T-cell (primary cell): ENCODE results near the gene LHPP. TPM values are rescaled to one million over a fixed set of nuclear protein-coding genes. Genes with fewer than 3 reads are reported as not detected.
"Not testable (repeated sequence)": the region's sequence is repeated elsewhere in the genome, so short reads cannot be mapped to it uniquely, and the experiment has no call there.

Experiments used
- ATAC-seq, 4 experiments: fragments of 200-7000 bp in 3 of 4; fragments of 150-1000 bp in 1 of 4; cut with Tn5 transposase; replicated peaks in 1 of 4; 1 replicate in 3 of 4; 2 replicates in 1 of 4; pipeline ENCODE4 v1.10.0; 2021; ENCODE audit warnings: moderate library complexity in 3 of 4, mild to moderate bottlenecking in 2 of 4, moderate number of reproducible peaks in 1 of 4
- CTCF ChIA-PET, 2 donors: fragments of 300-600 bp; sonication (Branson Sonifier 250); formaldehyde crosslinking; loops; one replicate each; lab custom pipeline; 2022; ENCODE audit warnings: antibody characterized with exemption in 2 of 2; lab: Charles Lee
- POLR2A ChIA-PET, 2 donors: fragments of 300-600 bp; sonication (Branson Sonifier 250); formaldehyde crosslinking; loops; one replicate each; lab custom pipeline; 2022; ENCODE audit warnings: antibody characterized with exemption in 2 of 2; lab: Charles Lee
- DNase-seq, 35 experiments: peaks; one replicate each; pipeline versions ENCODE4 v3.0.0 to v3.0.0-alpha.2; 2013 to 2023
- H3K27ac ChIP-seq: one replicate; pipeline ENCODE4 v1.5.1; 2013; ENCODE audit warnings: low read length
- H3K27me3 ChIP-seq, 2 experiments: replicated peaks in 1 of 2; 1 replicate in 1 of 2; 2 replicates in 1 of 2; pipeline versions ENCODE4 v1.6.1 to v1.7.0; 2013; ENCODE audit warnings: low read length in 1 of 2, mixed read lengths in 1 of 2; ENCODE audit not compliant: control insufficient read depth in 2 of 2, insufficient read depth in 2 of 2; ENCODE audit errors: extremely low read depth in 1 of 2
- H3K36me3 ChIP-seq, 2 donors: 1 replicate in 1 of 2; 2 replicates in 1 of 2; pipeline versions ENCODE4 v1.6.1 to v1.7.0; 2013; ENCODE audit warnings: low read length in 1 of 2; ENCODE audit not compliant: control insufficient read depth in 2 of 2, insufficient read depth in 1 of 2; ENCODE audit errors: extremely low read depth in 1 of 2
- H3K4me1 ChIP-seq, 2 experiments: 1 replicate in 1 of 2; 2 replicates in 1 of 2; pipeline versions ENCODE4 v1.6.1 to v1.7.0; 2013; ENCODE audit warnings: low read length in 2 of 2, mixed read lengths in 1 of 2; ENCODE audit not compliant: insufficient read depth in 2 of 2, control insufficient read depth in 1 of 2; ENCODE audit errors: extremely low read depth in 1 of 2
- H3K4me3 ChIP-seq, 2 donors: 1 replicate in 1 of 2; 2 replicates in 1 of 2; pipeline versions ENCODE4 v1.5.1 to v1.7.0; 2013; ENCODE audit warnings: mild to moderate bottlenecking in 2 of 2, low read length in 1 of 2, moderate library complexity in 1 of 2; ENCODE audit not compliant: control insufficient read depth in 1 of 2; ENCODE audit errors: extremely low read depth in 1 of 2
- H3K9me3 ChIP-seq: 2 replicates; pipeline ENCODE4 v1.7.0; 2013
- H3K27ac Mint-ChIP-seq, 2 donors: one replicate each; pipeline ENCODE4 v1.8.0; 2020 to 2021; ENCODE audit warnings: mild to moderate bottlenecking in 2 of 2, mixed read lengths in 2 of 2
- H3K27me3 Mint-ChIP-seq, 2 donors: one replicate each; pipeline ENCODE4 v1.8.0; 2021 to 2022; ENCODE audit warnings: mixed read lengths in 2 of 2
- H3K36me3 Mint-ChIP-seq: one replicate; pipeline ENCODE4 v1.8.0; 2021; ENCODE audit warnings: mixed read lengths
- H3K4me1 Mint-ChIP-seq, 3 donors: one replicate each; pipeline ENCODE4 v1.8.0; 2020 to 2022; ENCODE audit warnings: mixed read lengths in 3 of 3, mild to moderate bottlenecking in 1 of 3
- H3K4me3 Mint-ChIP-seq, 3 donors: one replicate each; pipeline ENCODE4 v1.8.0; 2020 to 2022; ENCODE audit warnings: mild to moderate bottlenecking in 3 of 3, mixed read lengths in 3 of 3, moderate library complexity in 3 of 3
- H3K9me3 Mint-ChIP-seq, 3 donors: one replicate each; pipeline ENCODE4 v1.8.0; 2020 to 2022; ENCODE audit warnings: mixed read lengths in 3 of 3
- WGBS: methylation state at CpG from one replicate; pipeline ENCODE4 v1.1.5; 2013; ENCODE audit warnings: missing lambda C conversion rate; ENCODE audit not compliant: insufficient coverage; 5-methylcytosine and 5-hydroxymethylcytosine counted together
- total RNA-seq, 35 experiments: library from RNA in 6 of 35; stranded (reverse) in 6 of 35; fragments of 120-200 nt in 1 of 35; gene quantifications; one replicate each; pipeline versions ENCODE4 v1.2.1 to v1.2.4 and lab custom pipeline; 2013 to 2026

The LHPP gene
- total RNA-seq, 5 donors from 2014 or later (not counting 1 experiment from before 2014, with no cell fraction given) = 13.2 to 27.4 (median 22.3) TPM

GRCh38 chr10:124545351-124546054, 83.9 kb downstream of the LHPP start:
- Mint-ChIP-seq H3K36me3 (no peaks in the 10 kb centered on the region), H3K4me1 (peaks cover 12 to 30% (median 19%) of the 10 kb centered on the region in 3 donors), H3K4me3 (peak overlapping the region in 1 of 3 donors; percentile 58), H3K27me3 (no peaks in the 10 kb centered on the region), H3K27ac (no peak overlapping the region), H3K9me3 (no peaks in the 10 kb centered on the region)
- Histone ChIP-seq H3K4me1 (peaks cover 9 to 24% of the 10 kb centered on the region in 2 experiments), H3K27me3 (peaks cover 0 to 7% of the 10 kb centered on the region in 2 experiments), H3K4me3 (no peak overlapping the region), H3K9me3 (no peaks in the 10 kb centered on the region), H3K27ac (no peak overlapping the region), H3K36me3 (no peaks in the 10 kb centered on the region)
- ATAC-seq (peak in 3 of 4 experiments; percentile 45 to 61 (median 47)), DNase-seq (peak in 4 of 35 experiments; percentile 17 to 25 (median 23))
- ChIA-PET CTCF (interaction anchor here (0.5 to 1.3 kb wide), 5 partner anchors 9 to 241 kb away, joined by 3 to 7 read pairs (median 4); no protein-coding TSS in a partner anchor), POLR2A (no interaction called here)
- 28% methylated on average over 12 of the region's 23 CpGs for WGBS

- no peaks in the 10 kb centered on the region for H3K9me3 Mint-ChIP-seq
- DNase-seq = no peak
- H3K27me3 ChIP-seq = peaks cover 0 to 6% of the 10 kb centered on the region in 2 experiments
- H3K4me3 Mint-ChIP-seq = peak overlapping the region in 1 of 3 donors; percentile 58
- ChIA-PET POLR2A (no interaction called here), CTCF (interaction anchor here (0.9 to 1.3 kb wide), 3 partner anchors 10 to 200 kb away, joined by 3 to 7 read pairs (median 4); no protein-coding TSS in a partner anchor)
- H3K27me3 Mint-ChIP-seq = no peaks in the 10 kb centered on the region
- WGBS = 100% methylated on average over 1 of the region's 9 CpGs
- H3K36me3 Mint-ChIP-seq = no peaks in the 10 kb centered on the region
- H3K4me1 ChIP-seq = peaks cover 9 to 23% of the 10 kb centered on the region in 2 experiments
- no peaks in the 10 kb centered on the region for H3K36me3 ChIP-seq
- H3K27ac ChIP-seq = no peak overlapping the region
- H3K9me3 ChIP-seq = no peaks in the 10 kb centered on the region
- ATAC-seq = no peak
- no peak overlapping the region for H3K4me3 ChIP-seq
- H3K27ac Mint-ChIP-seq = no peak overlapping the region
- H3K4me1 Mint-ChIP-seq = peaks cover 12 to 29% (median 19%) of the 10 kb centered on the region in 3 donors
Observed at GRCh38 chr10:124546055-124546369, 84.4 kb downstream of the LHPP start.

GRCh38 chr10:124546957-124547646, 85.5 kb downstream of the LHPP start:
- CTCF ChIA-PET = no interaction called here
- no peak for ATAC-seq
- no peak overlapping the region for H3K4me3 ChIP-seq

GRCh38 chr10:124547647-124548168, 86.1 kb downstream of the LHPP start:
- Histone ChIP-seq H3K27ac (no peak overlapping the region), H3K4me1 (peaks cover 9 to 23% of the 10 kb centered on the region in 2 experiments), H3K9me3 (no peaks in the 10 kb centered on the region), H3K4me3 (no peak overlapping the region), H3K27me3 (peaks cover 0 to 3% of the 10 kb centered on the region in 2 experiments), H3K36me3 (no peaks in the 10 kb centered on the region)
- CTCF ChIA-PET = interaction anchor here in 1 of 2 donors (0.7 kb wide), 1 partner anchor 290 kb away, joined by 3 read pairs; no protein-coding TSS in a partner anchor
- DNase-seq (no peak), ATAC-seq (no peak)
- POLR2A ChIA-PET = interaction anchor here in 1 of 2 donors (1.1 kb wide), 1 partner anchor 201 kb away, joined by 5 read pairs; no protein-coding TSS in a partner anchor
- 87% methylated on average over 5 of the region's 13 CpGs for WGBS
- H3K36me3 Mint-ChIP-seq = peaks cover 3% of the 10 kb centered on the region
- H3K4me3 Mint-ChIP-seq = no peak overlapping the region
- no peaks in the 10 kb centered on the region for H3K9me3 Mint-ChIP-seq
- H3K4me1 Mint-ChIP-seq = peaks cover 12 to 29% (median 19%) of the 10 kb centered on the region in 3 donors
- H3K27me3 Mint-ChIP-seq = no peaks in the 10 kb centered on the region
- no peak overlapping the region for H3K27ac Mint-ChIP-seq

More at GRCh38 chr10:124546957-124547646, 85.5 kb downstream of the LHPP start:
- DNase-seq = no peak
- Mint-ChIP-seq H3K4me3 (peak overlapping the region in 1 of 3 donors; percentile 58), H3K9me3 (no peaks in the 10 kb centered on the region), H3K27me3 (no peaks in the 10 kb centered on the region), H3K36me3 (peaks cover 2% of the 10 kb centered on the region), H3K4me1 (peaks cover 12 to 29% (median 19%) of the 10 kb centered on the region in 3 donors), H3K27ac (no peak overlapping the region)
- POLR2A ChIA-PET = interaction anchor here in 1 of 2 donors (1.1 kb wide), 1 partner anchor 202 kb away, joined by 5 read pairs; no protein-coding TSS in a partner anchor
- Histone ChIP-seq H3K4me1 (peaks cover 9 to 23% of the 10 kb centered on the region in 2 experiments), H3K27me3 (peaks cover 0 to 3% of the 10 kb centered on the region in 2 experiments), H3K9me3 (no peaks in the 10 kb centered on the region), H3K27ac (no peak overlapping the region), H3K36me3 (no peaks in the 10 kb centered on the region)
- WGBS = 97% methylated on average over 7 of the region's 15 CpGs

GRCh38 chr10:124549171-124549570, 87.5 kb downstream of the LHPP start:
- CTCF ChIA-PET, H3K27ac Mint-ChIP-seq, DNase-seq, H3K36me3 Mint-ChIP-seq, H3K9me3 ChIP-seq, H3K27me3 Mint-ChIP-seq, ATAC-seq, H3K4me3 Mint-ChIP-seq, H3K9me3 Mint-ChIP-seq, H3K4me3 ChIP-seq, H3K27me3 ChIP-seq, H3K36me3 ChIP-seq, H3K27ac ChIP-seq: not testable (repeated sequence)
- 52% methylated on average over 3 of the region's 3 CpGs for WGBS
- peaks cover 12 to 27% (median 18%) of the 10 kb centered on the region in 3 donors for H3K4me1 Mint-ChIP-seq
- peaks cover 9 to 19% of the 10 kb centered on the region in 2 experiments for H3K4me1 ChIP-seq
- POLR2A ChIA-PET = interaction anchor here (0.6 kb wide), 2 partner anchors 106 to 200 kb away, joined by 3 to 7 read pairs; no protein-coding TSS in a partner anchor
